Thoracic aorta (tissue), 2 donors: ENCODE measurements around the gene GRAMD4. TPM values are rescaled to one million over a fixed set of nuclear protein-coding genes. Genes with fewer than 3 reads are reported as not detected.

Source experiments
- ATAC-seq: fragments of 150-250 bp; one replicate; pipeline ENCODE4 v1.8.0; 2017; ENCODE audit warnings: low read depth; ENCODE audit not compliant: insufficient number of reproducible peaks, low FRiP score
- DNase-seq: peaks from one replicate; pipeline ENCODE4 v3.0.0-alpha.2; 2020; ENCODE audit warnings: low spot score
- H3K27ac ChIP-seq, 2 donors: fragments of 200-600 bp; sonication (generic); 1 replicate in 1 of 2; 2 replicates in 1 of 2; pipeline ENCODE4 v1.5.1; 2016; ENCODE audit warnings: mild to moderate bottlenecking in 2 of 2, moderate library complexity in 2 of 2
- H3K27me3 ChIP-seq: fragments of 200-600 bp; sonication (generic); replicated peaks from 2 replicates; pipeline ENCODE4 v1.6.0; 2016; ENCODE audit warnings: mild to moderate bottlenecking; ENCODE audit not compliant: insufficient read depth
- H3K36me3 ChIP-seq: fragments of 200-600 bp; sonication (generic); one replicate; pipeline ENCODE4 v1.5.1; 2016
- H3K4me1 ChIP-seq, 2 donors: fragments of 200-600 bp; sonication (generic); 1 replicate in 1 of 2; 2 replicates in 1 of 2; pipeline versions ENCODE4 v1.5.1 to v1.6.0; 2016; ENCODE audit warnings: low read depth in 2 of 2, mild to moderate bottlenecking in 1 of 2; ENCODE audit not compliant: control insufficient read depth in 1 of 2
- H3K4me3 ChIP-seq: fragments of 200-600 bp; sonication (generic); 2 replicates; pipeline ENCODE4 v1.5.1; 2016; ENCODE audit warnings: mild to moderate bottlenecking
- H3K9me3 ChIP-seq: fragments of 200-600 bp; sonication (generic); 2 replicates; pipeline ENCODE4 v1.5.1; 2016
- total RNA-seq, 2 donors: library from RNA; depleted of rRNA; stranded (reverse); fragments of >200 nt; gene quantifications; one replicate each; pipeline versions ENCODE4 v1.1.0 to v1.2.3, GENCODE V29; 2016
- TF ChIP-seq, protein P1 (sequence below): fragments of 200-600 bp; sonication (generic); IDR thresholded peaks from one replicate; pipeline ENCODE4 v1.5.1; 2019; ENCODE audit warnings: antibody characterized with exemption

Gene GRAMD4
- total RNA-seq, 2 donors from 2014 or later = 16.2 to 56.5 TPM

DNA sequence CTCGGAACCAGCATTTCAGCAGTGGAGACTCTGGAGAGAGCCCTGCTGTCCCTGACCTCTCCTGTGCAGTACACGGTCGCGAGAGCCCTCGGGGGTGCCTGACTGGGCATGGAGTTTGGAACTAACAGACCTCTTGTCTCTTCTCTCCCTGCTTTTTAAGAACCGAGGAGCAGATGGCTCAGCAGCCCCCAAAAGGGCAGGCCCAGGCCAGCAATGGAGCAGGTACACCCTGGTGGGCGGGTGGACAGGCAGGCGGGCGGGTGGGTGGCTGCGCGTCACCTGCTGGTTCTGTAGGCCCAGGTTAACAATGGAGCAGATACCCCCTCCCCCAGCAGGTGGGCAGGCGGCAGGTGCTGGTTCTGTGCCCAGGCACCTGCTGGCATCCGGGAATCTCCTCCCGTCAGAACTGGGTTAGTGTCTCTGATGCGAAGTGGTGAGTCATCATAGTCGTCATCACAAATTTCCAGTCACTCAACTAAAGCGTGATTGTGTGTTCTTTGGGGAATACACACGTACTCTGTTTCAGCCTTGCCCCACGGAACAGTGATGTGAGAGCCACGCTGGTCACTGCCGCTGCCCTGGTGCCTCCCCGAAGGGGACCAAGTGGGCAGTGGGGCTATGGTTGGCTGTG lies 41.1 kb downstream of the GRAMD4 start:
- no peak overlapping the region for H3K4me3 ChIP-seq
- no peaks in the 10 kb centered on the region for H3K4me1 ChIP-seq
- TF ChIP-seq, protein P1, sequence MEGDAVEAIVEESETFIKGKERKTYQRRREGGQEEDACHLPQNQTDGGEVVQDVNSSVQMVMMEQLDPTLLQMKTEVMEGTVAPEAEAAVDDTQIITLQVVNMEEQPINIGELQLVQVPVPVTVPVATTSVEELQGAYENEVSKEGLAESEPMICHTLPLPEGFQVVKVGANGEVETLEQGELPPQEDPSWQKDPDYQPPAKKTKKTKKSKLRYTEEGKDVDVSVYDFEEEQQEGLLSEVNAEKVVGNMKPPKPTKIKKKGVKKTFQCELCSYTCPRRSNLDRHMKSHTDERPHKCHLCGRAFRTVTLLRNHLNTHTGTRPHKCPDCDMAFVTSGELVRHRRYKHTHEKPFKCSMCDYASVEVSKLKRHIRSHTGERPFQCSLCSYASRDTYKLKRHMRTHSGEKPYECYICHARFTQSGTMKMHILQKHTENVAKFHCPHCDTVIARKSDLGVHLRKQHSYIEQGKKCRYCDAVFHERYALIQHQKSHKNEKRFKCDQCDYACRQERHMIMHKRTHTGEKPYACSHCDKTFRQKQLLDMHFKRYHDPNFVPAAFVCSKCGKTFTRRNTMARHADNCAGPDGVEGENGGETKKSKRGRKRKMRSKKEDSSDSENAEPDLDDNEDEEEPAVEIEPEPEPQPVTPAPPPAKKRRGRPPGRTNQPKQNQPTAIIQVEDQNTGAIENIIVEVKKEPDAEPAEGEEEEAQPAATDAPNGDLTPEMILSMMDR = no peak
- DNase-seq = no peak
- H3K27me3 ChIP-seq = no peaks in the 10 kb centered on the region
- ATAC-seq = no peak
- no peaks in the 10 kb centered on the region for H3K36me3 ChIP-seq
- no peak overlapping the region for H3K27ac ChIP-seq
- no peaks in the 10 kb centered on the region for H3K9me3 ChIP-seq

DNA sequence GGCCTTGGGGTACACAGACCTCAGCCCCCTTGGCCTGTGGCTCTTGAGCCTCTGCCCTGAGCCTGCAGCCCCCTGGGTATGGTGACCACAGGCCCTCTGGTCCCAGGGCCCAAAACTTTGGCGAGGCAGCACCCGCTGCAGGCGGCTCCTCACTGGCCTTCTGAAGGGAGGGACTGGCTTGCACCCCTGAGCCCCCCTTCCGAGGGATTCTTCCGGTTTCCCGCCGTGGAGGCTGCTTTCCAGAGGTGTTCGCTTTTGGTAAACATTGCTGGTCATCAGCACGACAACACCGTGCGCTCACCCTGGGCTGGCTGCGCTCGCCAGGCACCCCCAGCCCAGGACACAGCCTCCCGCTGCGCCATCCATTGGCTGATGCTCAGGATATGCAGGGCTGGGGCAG lies 42.0 kb downstream of the GRAMD4 start:
- TF ChIP-seq, protein P1 = no peak
- DNase-seq (no peak), ATAC-seq (no peak)
- H3K4me1 ChIP-seq = no peaks in the 10 kb centered on the region
- no peak overlapping the region for H3K27ac ChIP-seq
- H3K4me3 ChIP-seq = no peak overlapping the region
- H3K27me3 ChIP-seq = no peaks in the 10 kb centered on the region
- H3K9me3 ChIP-seq = no peaks in the 10 kb centered on the region
- peaks cover 5% of the 10 kb centered on the region for H3K36me3 ChIP-seq

- Histone ChIP-seq H3K27me3 (no peaks in the 10 kb centered on the region), H3K4me1 (no peaks in the 10 kb centered on the region), H3K27ac (no peak overlapping the region), H3K36me3 (peaks cover 8% of the 10 kb centered on the region), H3K4me3 (no peak overlapping the region), H3K9me3 (no peaks in the 10 kb centered on the region)
- no peak for DNase-seq
- TF ChIP-seq, protein P1 = no peak
- ATAC-seq = no peak
These were observed 42.8 kb downstream of the GRAMD4 start for GRCh38 chr22:46663001-46663400.

DNA sequence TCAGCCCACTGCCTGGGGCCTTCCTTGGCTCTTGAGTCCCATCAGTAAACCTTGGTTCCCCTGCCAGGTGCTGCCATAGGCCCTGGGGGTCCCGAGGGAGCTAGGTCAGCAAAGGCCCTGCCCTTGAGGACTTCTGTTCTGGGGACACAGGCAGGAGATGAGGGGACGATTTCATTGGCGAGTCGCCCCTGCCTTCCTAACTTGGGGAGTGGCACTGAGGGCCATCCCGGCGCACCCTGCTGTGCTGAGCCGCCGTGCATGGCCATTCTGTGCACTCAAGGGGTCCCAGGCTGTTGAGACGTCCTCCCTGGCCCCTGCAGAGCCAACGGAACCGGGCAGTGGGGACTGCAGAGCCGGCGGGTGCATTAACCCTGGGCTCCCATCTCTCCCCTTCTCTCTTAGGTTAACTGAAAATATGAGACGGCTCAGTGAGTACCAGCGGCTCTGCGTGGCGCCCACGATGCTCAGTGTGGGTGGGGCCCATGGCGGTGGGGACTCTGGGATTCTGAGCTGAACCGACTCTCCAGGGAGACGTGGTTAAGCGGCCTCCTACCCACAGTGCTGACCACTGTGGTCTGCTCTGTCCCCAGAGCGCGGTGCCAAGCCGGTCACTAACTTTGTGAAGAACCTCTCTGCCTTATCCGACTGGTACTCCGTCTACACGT lies 43.4 kb downstream of the GRAMD4 start:
- no peaks in the 10 kb centered on the region for H3K9me3 ChIP-seq
- no peaks in the 10 kb centered on the region for H3K4me1 ChIP-seq
- H3K27me3 ChIP-seq = no peaks in the 10 kb centered on the region
- TF ChIP-seq, protein P1 = no peak
- H3K36me3 ChIP-seq = peaks cover 12% of the 10 kb centered on the region
- H3K4me3 ChIP-seq = no peak overlapping the region
- no peak overlapping the region for H3K27ac ChIP-seq
- no peak for DNase-seq
- ATAC-seq = no peak

- H3K36me3 ChIP-seq = peaks cover 16% of the 10 kb centered on the region
- H3K27ac ChIP-seq = no peak overlapping the region
- DNase-seq (no peak), ATAC-seq (no peak)
- H3K4me3 ChIP-seq = no peak overlapping the region
- TF ChIP-seq, protein P1 = no peak
- H3K27me3 ChIP-seq = no peaks in the 10 kb centered on the region
- no peaks in the 10 kb centered on the region for H3K4me1 ChIP-seq
- H3K9me3 ChIP-seq = no peaks in the 10 kb centered on the region
These were observed 44.2 kb downstream of the GRAMD4 start for GRCh38 chr22:46664301-46664855.
